ENCODE measurements around the gene MICAL2. TPM values are rescaled to one million over a fixed set of nuclear protein-coding genes. Genes with fewer than 3 reads are reported as not detected.
A peak's percentile ranks its signal among the peaks of the same experiment; 100 is the strongest.

The MICAL2 gene
- total RNA-seq, 1 donor from 2014 or later, result 367 TPM

GRCh38 chr11:12110714-12111548, 541 bp downstream of the MICAL2 start:
- TF ChIP-seq CTCF (IDR thresholded peaks at IDR 0.05; ENCODE audit: insufficient read depth, low read length, poor library complexity, severe bottlenecking), result no peak
- Histone ChIP-seq H3K4me3 (ENCODE audit: low read depth, low read length) (peak overlapping the region; percentile 75), H3K36me3 (ENCODE audit: control insufficient read depth, insufficient read depth, low read length) (no peaks in the 10 kb centered on the region), H3K27me3 (ENCODE audit: control insufficient read depth, insufficient read depth, low read length) (no peaks in the 10 kb centered on the region)
- no peak for DNase-seq (ENCODE audit: low read depth)

GRCh38 chr11:12111549-12112520, 1.4 kb downstream of the MICAL2 start:
- TF ChIP-seq CTCF (IDR thresholded peaks at IDR 0.05; ENCODE audit: insufficient read depth, low read length, poor library complexity, severe bottlenecking), result no peak
- Histone ChIP-seq H3K27me3 (ENCODE audit: control insufficient read depth, insufficient read depth, low read length) (no peaks in the 10 kb centered on the region), H3K36me3 (ENCODE audit: control insufficient read depth, insufficient read depth, low read length) (no peaks in the 10 kb centered on the region), H3K4me3 (ENCODE audit: low read depth, low read length) (peak overlapping the region; percentile 75)
- no peak for DNase-seq (ENCODE audit: low read depth)

DNA sequence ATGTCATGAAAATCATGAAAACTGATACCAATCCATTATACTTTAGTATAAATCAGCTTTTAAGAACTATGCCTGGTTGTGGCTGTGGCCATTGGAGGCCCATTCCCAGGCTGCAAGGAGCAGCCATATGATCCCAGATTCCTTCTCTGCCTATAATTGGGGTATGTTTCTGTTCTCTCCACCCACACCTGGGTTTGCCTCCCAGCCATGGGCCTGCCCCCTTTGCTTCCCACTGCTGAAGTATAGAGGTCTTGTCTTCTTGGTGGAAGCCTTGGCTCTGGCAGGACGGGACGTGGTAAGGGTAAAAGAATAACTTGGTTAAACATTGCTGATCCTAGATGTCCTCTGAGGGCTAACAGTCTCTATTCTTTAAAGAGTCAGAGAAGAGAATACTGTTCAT, 2.4 kb downstream of the MICAL2 start:
- Histone ChIP-seq H3K27me3 (ENCODE audit: control insufficient read depth, insufficient read depth, low read length) (no peaks in the 10 kb centered on the region), H3K4me3 (ENCODE audit: low read depth, low read length) (peak overlapping the region; percentile 16), H3K36me3 (ENCODE audit: control insufficient read depth, insufficient read depth, low read length) (no peaks in the 10 kb centered on the region)
- TF ChIP-seq CTCF (IDR thresholded peaks at IDR 0.05; ENCODE audit: insufficient read depth, low read length, poor library complexity, severe bottlenecking), result no peak
- DNase-seq (ENCODE audit: low read depth), result no peak

DNA sequence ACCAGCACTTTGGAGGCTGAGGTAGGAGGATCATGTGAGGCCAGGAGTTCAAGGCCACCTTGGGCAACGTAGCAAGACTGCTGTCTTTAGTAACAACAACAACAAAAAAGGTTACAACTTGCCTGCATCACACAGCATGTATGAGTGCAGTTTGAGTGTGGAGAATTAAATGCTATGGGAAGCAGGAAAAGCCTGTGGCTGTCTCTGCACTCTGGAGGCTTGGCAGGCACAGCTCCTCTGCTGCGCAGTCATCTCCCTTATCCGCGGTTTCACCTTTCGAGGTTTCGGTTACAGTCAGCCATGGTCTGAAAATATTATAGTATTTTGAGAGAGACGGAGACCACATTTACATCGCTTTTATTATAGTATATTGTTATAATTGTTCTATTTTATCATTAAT, 2.9 kb downstream of the MICAL2 start:
- no peaks in the 10 kb centered on the region for H3K36me3 ChIP-seq (ENCODE audit: control insufficient read depth, insufficient read depth, low read length)
- DNase-seq (ENCODE audit: low read depth), result no peak
- H3K27me3 ChIP-seq (ENCODE audit: control insufficient read depth, insufficient read depth, low read length), result no peaks in the 10 kb centered on the region
- H3K4me3 ChIP-seq (ENCODE audit: low read depth, low read length), result peak overlapping the region; percentile 16
- TF ChIP-seq CTCF (IDR thresholded peaks at IDR 0.05; ENCODE audit: insufficient read depth, low read length, poor library complexity, severe bottlenecking), result no peak

DNA sequence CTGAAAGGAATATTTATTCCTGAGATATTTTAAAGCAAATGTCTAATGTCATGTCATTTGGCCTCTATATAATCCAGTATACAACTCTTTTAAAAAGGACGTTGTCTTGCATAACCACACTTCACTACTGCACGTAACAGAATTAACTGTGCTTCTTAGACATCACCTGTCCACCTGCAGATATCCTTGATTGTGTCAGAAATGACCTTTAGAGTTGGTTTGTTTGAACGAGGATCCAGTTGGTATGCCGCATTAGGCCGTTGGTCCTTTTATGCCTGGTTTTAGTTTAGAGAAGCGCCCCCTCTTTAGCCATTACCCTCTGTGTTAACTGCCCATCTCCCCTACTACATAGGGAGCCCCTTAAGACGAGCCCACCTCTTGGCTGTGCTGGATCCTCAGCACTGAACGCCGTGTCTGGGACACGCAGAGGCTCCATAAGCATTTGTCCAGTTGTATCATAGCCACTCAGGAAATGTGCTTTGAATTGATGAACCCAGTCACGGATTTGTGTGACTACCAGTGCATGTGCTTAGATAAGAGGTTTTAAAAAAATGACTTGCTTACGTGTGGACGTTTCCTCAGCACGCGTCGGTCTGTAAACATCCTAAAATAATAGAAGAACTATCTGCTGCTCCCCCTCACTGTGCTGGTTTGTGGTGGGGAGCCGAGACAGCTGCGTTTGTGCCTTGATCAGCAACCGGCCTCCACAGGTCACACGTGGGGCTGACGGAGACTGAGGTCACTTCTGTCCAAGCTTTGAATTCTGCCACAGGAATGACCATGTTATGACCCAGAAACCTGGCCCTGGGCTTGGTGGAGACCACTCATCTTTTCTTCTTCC, 4.0 kb downstream of the MICAL2 start:
- Histone ChIP-seq H3K4me3 (ENCODE audit: low read depth, low read length) (no peak overlapping the region), H3K36me3 (ENCODE audit: control insufficient read depth, insufficient read depth, low read length) (no peaks in the 10 kb centered on the region), H3K27me3 (ENCODE audit: control insufficient read depth, insufficient read depth, low read length) (no peaks in the 10 kb centered on the region)
- DNase-seq (ENCODE audit: low read depth), result no peak
- no peak for TF ChIP-seq CTCF (IDR thresholded peaks at IDR 0.05; ENCODE audit: insufficient read depth, low read length, poor library complexity, severe bottlenecking)
